ENCODE results near the gene UBXN11.
"Not testable (repeated sequence)": the region's sequence is repeated elsewhere in the genome, so short reads cannot be mapped to it uniquely, and the experiment has no call there.

UBXN11 gene

DNA sequence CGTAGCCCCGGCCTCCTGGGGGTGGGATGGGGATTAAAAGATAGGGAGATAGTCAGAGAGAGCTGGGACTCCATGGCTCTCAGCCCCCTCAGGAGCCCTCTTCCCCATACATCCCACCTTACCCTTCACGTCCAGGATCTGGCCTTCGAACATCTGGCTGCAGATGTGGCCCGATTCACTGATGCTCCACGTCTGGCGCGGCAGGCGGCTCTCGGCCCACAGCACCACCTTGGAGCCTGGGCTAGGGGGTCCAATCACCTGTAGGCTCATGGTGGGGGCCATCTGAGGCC, 15.6 kb upstream of the UBXN11 start:
- Mint-ChIP-seq H3K36me3 (peaks cover 2% of the 10 kb centered on the region), H3K9me3 (ENCODE audit: low read depth) (no peaks in the 10 kb centered on the region), H3K27me3 (no peaks in the 10 kb centered on the region), H3K4me1 (ENCODE audit: low read depth) (peaks cover 54% of the 10 kb centered on the region), H3K4me3 (no peak overlapping the region), H3K27ac (no peak overlapping the region)

DNA sequence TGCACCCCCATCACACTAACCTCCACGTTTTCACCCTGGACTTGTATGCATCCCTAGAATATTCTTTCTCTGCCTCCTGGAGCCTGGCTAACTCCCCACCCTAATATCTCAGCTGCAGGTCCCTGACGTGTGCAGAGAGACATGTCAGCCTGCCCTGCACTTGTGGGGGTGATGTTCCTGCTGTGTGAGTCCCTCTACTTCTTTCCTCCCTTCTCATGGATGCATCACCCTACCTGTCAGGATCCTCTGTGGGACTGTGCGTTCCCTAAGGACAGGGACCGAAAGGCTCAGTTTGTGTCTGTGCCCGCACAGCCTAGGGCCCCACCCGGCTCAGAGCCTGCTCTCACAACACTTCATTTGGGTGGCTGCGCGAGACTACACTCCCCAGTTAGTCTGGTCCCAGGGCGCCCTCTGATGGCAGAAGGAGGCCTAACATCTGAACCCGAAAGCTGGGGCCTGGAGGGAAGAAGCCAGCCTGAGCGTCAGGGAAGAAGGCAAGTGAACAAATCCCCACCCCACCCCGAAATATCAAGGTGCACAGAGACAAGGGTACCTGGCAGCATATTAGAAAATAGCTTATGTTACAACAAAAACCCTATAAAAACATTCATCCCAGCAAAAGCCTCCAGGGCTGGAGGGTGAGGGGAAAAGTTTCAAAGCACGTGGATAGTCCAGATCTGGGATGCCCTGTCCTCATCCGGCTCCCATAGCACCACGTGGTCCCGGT, 15.0 kb upstream of the UBXN11 start:
- peak overlapping the region; percentile 99 for H3K27ac Mint-ChIP-seq
- H3K4me1 Mint-ChIP-seq (ENCODE audit: low read depth) = peaks cover 59% of the 10 kb centered on the region
- H3K36me3 Mint-ChIP-seq = peaks cover 2% of the 10 kb centered on the region
- no peaks in the 10 kb centered on the region for H3K27me3 Mint-ChIP-seq
- peak overlapping the region; percentile 93 for H3K4me3 Mint-ChIP-seq
- H3K9me3 Mint-ChIP-seq (ENCODE audit: low read depth) = no peaks in the 10 kb centered on the region

DNA sequence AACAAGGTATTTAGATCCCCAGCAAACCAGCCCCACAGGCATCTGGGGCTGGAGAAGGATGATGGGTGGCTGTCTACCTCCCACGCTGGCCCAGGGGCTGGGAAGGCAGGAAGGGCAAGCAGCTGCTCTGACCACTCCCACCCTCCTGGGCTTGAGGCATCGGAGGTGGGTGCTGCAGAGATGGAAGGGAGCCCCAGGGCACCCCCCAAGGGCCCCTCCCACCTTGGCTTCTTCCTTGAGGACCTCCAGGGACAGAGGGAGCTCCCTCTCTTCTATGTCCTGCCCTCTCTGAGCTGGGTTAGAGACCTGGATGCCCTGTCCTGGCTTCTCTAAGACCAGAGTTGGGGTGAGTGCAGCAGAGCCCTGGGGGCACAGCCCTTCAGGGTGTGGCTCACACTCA, 14.5 kb upstream of the UBXN11 start:
- peak overlapping the region; percentile 99 for H3K27ac Mint-ChIP-seq
- peaks cover 2% of the 10 kb centered on the region for H3K36me3 Mint-ChIP-seq
- H3K9me3 Mint-ChIP-seq (ENCODE audit: low read depth) = no peaks in the 10 kb centered on the region
- no peaks in the 10 kb centered on the region for H3K27me3 Mint-ChIP-seq
- H3K4me1 Mint-ChIP-seq (ENCODE audit: low read depth) = peaks cover 64% of the 10 kb centered on the region
- H3K4me3 Mint-ChIP-seq = peak overlapping the region; percentile 95

DNA sequence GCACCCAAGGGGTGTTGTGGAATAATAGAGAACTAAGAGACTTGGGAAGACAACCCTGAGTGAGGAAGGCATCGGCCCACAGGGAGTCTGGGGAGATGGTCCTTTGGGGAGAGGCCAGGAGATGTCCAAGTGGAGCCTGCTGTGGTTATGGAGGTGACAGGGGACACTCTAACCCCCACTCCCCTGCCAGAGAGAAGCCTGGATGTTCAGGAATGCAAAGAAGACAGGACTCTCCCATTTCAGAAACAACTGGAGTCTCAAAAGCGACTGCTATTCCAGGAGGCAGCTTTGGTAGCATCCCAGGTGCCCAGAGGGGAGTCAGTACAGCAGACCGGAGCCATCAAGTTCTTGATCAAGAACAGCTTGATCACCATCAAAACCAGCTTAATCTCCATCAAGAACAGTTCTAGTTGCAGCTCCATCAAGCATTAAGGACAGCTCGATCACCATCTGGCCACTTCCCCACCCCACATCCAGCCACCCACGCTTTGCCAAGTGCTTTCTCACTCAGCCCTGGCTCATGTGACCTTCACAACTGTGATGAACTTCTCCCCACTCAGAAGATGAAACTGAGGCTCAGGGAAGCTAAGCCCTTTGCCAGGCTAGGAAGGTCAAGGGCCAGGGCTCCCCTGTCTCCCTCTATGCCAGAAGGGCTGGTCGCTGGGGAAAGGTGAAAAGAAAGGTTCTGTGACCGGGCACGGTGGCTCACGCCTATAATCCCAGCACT, 12.1 kb upstream of the UBXN11 start:
- Mint-ChIP-seq H3K27me3 (no peaks in the 10 kb centered on the region), H3K36me3 (peaks cover 2% of the 10 kb centered on the region), H3K4me3 (peak overlapping the region; percentile 95), H3K9me3 (ENCODE audit: low read depth) (no peaks in the 10 kb centered on the region), H3K27ac (peak overlapping the region; percentile 93), H3K4me1 (ENCODE audit: low read depth) (peaks cover 81% of the 10 kb centered on the region)

DNA sequence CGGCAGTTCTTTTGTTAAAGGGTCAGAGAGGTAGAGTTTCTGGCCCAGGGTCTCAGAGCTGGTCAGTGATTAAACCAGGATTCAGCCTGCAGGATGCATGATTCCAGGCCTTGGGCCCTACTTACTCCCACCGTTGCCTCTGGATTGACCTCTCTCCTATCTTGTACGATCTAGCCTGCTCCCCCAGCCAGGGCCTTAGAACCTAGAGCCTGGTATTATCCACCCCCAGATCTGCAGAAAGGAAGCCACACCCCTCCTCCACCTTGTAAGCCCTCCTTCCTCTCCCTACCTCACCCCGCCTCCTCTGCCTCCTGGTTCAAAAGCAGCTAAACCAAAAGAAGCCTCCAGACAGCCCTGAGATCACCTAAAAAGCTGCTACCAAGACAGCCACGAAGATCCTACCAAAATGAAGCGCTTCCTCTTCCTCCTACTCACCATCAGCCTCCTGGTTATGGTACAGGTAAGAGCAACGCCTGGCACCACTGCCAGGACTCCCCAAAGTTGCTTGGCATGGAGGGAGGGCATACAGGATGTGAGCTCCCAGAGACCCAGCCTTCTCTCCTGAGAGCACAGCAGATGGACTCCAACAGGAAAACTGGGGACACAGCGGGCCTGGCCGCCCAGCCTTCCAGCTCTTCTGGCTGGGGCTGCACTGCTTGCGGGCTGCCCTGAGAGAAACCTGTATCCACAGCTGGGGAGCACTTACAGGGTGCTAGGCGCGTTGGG, 11.3 kb upstream of the UBXN11 start, which contains the start of gene CD52:
TSS of gene CD52 (plus strand) at position 347 of the 726 bp plus-strand sequence. CDS start at position 407, 60 bp downstream.
- H3K36me3 Mint-ChIP-seq = peaks cover 2% of the 10 kb centered on the region
- peak within 1 kb of the TSS; percentile 93 for H3K27ac Mint-ChIP-seq
- H3K27me3 Mint-ChIP-seq = no peaks in the 10 kb centered on the region
- H3K9me3 Mint-ChIP-seq (ENCODE audit: low read depth) = no peaks in the 10 kb centered on the region
- H3K4me1 Mint-ChIP-seq (ENCODE audit: low read depth) = peaks cover 79% of the 10 kb centered on the region
- peak within 1 kb of the TSS; percentile 95 for H3K4me3 Mint-ChIP-seq

DNA sequence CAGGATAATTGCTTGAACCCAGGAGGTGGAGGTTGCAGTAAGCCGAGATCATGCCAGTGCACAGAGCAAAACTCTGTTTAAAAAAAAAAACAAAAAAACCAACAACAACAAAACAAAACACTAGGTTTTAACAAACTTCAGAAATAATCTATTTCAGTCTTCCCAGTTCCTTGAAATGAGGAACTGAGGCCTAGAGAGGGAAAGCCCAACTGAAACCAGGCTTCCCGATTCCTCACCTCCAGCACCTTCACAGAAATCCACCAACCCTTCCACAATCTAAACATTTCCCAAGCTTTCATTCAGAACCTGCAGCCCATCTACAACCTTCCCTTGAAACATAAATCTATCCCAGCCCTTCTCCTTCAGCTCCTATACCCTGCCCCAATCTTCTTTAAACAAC, 10.7 kb upstream of the UBXN11 start:
- Mint-ChIP-seq H3K4me1 (ENCODE audit: low read depth) (peaks cover 72% of the 10 kb centered on the region), H3K4me3 (peak overlapping the region; percentile 95), H3K27ac (peak overlapping the region; percentile 93), H3K9me3 (ENCODE audit: low read depth) (no peaks in the 10 kb centered on the region), H3K36me3 (peaks cover 2% of the 10 kb centered on the region), H3K27me3 (no peaks in the 10 kb centered on the region)

DNA sequence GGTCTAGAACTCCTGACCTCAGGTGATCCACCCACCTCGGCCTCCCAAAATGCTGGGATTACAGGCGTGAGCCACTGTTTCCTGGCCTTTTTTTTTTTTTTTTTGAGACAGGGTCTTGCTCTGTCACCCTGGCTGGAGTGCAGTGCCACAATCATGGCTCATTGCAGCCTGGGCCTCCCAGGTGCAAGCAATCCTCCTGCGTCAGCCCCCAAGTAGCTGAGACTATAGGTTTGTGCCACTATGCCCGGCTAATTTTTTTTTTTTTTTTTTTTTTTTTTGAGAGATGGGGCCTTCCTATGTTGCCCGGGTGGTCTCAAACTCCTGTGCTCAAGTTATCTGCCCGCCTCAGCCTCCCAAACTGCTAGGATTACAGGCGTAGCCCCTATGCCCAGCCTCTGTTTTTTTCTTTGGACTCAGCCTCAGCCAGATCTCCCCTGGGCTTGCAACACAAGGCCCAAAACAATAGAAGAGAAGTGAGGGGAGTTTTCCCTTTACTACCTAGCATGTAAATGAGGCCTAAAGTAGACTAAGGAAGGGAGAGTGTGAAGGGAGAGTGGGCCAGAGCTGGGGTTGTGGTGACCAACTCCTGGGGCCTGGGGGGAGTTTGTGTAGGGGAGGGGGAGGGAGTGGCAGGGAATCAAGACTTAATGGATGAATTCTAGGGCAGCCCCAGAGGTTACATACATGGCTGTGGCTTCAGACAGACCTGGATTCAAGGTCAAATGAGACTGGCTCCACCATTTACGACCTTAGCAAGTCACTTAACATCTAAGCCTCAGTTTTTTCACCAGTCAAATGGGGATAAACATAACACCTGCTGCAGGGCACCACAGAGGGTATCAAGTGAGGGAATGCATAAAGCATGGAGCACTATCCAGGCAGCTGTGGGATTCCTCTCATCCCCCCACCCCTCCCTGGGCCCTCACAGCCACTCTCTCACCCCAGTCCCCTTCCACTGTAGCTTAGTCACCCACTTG, 9.7 kb upstream of the UBXN11 start:
- no peaks in the 10 kb centered on the region for H3K9me3 Mint-ChIP-seq (ENCODE audit: low read depth)
- H3K4me3 Mint-ChIP-seq = peak overlapping the region; percentile 59
- no peaks in the 10 kb centered on the region for H3K36me3 Mint-ChIP-seq
- peak overlapping the region; percentile 93 for H3K27ac Mint-ChIP-seq
- H3K4me1 Mint-ChIP-seq (ENCODE audit: low read depth) = peaks cover 66% of the 10 kb centered on the region
- H3K27me3 Mint-ChIP-seq = no peaks in the 10 kb centered on the region

DNA sequence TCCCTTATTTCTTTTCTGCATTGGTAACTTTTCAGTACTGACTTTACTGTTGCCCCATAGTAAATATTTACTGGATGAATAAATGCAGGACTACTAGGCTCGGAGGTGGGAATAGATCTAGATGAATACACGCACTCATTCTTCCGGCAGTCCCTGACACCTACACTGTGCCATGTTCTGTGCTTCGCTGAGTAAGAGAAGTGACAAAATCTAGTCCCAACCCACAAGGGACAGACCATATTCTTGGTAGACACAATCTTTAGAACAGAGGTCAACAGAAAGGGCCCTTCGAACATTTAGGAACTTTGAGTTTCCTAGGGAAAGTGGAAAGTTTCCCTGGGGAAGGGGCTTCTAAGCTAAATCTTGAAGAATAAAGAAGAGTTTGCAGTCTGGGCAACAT, 8.1 kb upstream of the UBXN11 start:
- Mint-ChIP-seq H3K9me3 (ENCODE audit: low read depth) (no peaks in the 10 kb centered on the region), H3K27ac (peak overlapping the region; percentile 85), H3K27me3 (no peaks in the 10 kb centered on the region), H3K4me1 (ENCODE audit: low read depth) (peaks cover 52% of the 10 kb centered on the region), H3K36me3 (no peaks in the 10 kb centered on the region), H3K4me3 (no peak overlapping the region)

DNA sequence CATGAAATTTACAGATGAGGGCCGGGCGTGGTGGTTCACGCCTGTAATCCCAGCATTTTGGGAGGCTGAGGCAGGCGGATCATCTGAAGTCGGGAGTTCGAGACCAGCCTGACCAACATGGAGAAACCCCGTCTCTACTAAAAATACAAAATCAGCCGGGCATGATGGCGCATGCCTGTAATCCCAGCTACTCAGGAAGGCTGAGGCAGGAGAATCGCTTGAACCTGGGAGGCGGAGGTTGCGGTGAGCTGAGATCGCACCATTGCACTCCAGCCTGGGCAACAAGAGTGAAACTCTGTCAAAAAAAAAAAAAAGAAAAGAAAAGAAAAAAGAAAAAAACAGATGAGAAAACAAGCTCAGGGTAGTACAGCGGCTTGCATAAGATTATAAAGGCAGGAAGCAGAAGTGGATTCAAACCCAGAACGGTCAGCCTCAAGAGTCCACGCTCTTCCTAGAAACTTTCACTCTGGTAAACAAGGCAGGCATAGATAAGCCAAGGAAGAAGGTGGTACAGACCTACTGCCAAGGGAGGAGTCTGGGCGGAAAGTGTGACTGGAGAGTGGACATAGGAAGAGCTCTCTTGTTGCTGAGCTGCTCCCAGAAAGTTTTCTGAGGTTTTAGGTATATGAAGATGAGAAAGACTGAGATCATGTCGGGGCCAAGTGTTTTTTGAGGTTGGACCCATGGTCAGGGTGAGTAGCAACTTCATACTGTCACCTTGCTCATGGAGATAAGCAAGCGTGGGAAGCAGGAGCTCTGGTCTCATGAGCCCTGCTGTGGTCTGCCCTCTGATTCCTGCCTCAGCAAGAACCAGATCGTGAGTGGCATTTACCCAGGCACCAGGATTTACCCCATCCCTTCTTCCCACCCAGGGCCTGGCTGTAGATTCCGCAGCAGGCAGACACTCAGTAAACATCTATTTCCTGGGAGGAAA, 1.8 kb upstream of the UBXN11 start:
- peak overlapping the region; percentile 95 for H3K27ac Mint-ChIP-seq
- H3K4me3 Mint-ChIP-seq = peak overlapping the region; percentile 99
- not testable (repeated sequence) for H3K27me3 Mint-ChIP-seq; H3K9me3 Mint-ChIP-seq (ENCODE audit: low read depth); H3K36me3 Mint-ChIP-seq
- H3K4me1 Mint-ChIP-seq (ENCODE audit: low read depth) = peaks cover 32% of the 10 kb centered on the region

DNA sequence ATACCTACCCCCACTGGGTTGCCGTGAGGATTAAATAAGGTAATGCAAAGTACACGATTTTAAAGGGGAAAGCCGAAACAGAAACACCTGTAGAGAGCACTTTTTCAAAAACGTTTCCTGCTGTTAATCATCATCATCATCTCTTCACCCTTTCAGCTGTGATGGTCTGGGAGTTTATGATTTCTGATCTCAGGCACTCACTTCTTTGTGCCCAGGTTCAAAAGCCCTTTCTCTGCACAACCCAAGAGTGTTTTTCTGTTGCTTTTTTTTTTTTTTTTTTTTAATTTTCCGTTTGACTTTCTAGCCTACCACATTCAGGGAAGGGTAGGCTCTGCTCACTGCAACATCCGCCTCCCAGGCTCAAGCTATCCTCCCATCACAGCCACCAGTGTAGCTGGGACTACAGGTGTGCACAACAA, 936 bp upstream of the UBXN11 start:
- Mint-ChIP-seq H3K27ac (peak overlapping the region; percentile 95), H3K27me3 (no peaks in the 10 kb centered on the region), H3K36me3 (no peaks in the 10 kb centered on the region), H3K9me3 (ENCODE audit: low read depth) (no peaks in the 10 kb centered on the region), H3K4me3 (peak overlapping the region; percentile 99), H3K4me1 (ENCODE audit: low read depth) (peaks cover 32% of the 10 kb centered on the region)

DNA sequence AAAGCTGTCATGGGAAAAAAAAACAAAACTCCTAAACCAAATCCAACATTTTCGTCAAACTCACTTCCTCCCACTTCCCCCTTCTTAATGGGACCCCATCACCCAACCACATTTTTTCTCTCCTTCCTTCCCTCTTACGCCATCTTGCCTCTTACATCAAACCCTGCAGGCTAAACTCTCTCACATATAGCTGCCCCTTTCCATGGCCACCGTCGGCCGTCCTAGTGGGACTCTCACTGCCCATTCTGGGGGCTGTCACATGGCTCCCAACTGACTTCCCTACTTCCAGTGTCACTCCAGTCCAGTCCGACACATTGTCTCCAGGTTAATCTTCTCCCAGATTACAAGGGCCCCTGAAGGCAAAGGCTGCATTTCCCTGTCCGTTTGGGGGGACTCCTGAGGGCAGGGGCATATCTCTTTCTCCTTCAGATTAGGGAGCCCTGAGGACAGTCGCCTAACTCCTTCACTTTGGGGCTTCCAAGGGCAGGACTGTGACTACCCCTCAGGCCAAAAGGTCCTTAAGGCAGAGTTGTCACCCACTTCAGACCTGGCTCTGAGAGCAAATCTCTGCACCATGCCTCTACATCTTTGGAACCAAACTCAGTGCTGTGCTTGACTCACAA, 658 bp downstream of the UBXN11 start:
- H3K4me3 Mint-ChIP-seq = peak overlapping the region; percentile 99
- peaks cover 32% of the 10 kb centered on the region for H3K4me1 Mint-ChIP-seq (ENCODE audit: low read depth)
- no peaks in the 10 kb centered on the region for H3K36me3 Mint-ChIP-seq
- H3K9me3 Mint-ChIP-seq (ENCODE audit: low read depth) = no peaks in the 10 kb centered on the region
- no peaks in the 10 kb centered on the region for H3K27me3 Mint-ChIP-seq
- H3K27ac Mint-ChIP-seq = peak overlapping the region; percentile 95

DNA sequence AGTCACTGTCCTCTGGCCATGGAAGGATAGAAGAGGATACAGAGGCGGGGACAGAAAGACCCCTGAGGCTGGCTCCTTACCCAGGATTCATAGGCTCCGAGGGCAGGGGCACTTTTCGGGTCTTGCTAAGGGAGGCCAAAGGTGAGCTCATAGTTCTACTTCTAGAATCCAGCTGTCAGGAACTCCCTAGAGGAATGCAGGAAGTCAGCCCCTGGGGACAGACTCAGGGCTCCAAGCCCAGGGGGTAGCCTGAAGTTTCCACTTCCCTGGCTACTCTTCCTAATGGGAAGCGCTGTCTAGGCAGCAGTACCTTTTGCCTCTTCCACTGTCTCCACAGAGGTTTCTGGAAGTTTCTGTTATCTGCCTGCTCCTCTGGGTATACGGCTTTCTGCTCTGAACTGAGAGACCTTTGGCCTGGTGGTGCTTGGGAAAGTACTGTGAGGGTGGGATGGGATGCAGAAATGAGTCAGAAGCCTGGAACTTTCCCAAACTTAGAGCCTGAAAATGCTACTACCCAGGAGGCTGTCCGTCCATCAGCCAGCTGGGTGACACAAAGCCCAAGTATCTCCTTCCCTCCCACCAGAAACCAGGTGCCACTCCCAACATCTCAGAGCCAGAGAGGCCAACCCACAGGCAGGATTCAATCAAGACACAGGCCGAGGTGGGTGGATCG, 3.6 kb downstream of the UBXN11 start:
- H3K27ac Mint-ChIP-seq = no peak overlapping the region
- H3K36me3 Mint-ChIP-seq = no peaks in the 10 kb centered on the region
- no peaks in the 10 kb centered on the region for H3K9me3 Mint-ChIP-seq (ENCODE audit: low read depth)
- H3K27me3 Mint-ChIP-seq = no peaks in the 10 kb centered on the region
- H3K4me1 Mint-ChIP-seq (ENCODE audit: low read depth) = peaks cover 29% of the 10 kb centered on the region
- no peak overlapping the region for H3K4me3 Mint-ChIP-seq

All from activated naive CD8-positive, alpha-beta T cell (primary cell).